Activated T-cell treated with anti-CD3 and anti-CD28 coated beads, Interleukin-2, amount 50 U/mL, for 72 hours (primary cell): ENCODE measurements around the gene ACAN. TPM values are rescaled to one million over a fixed set of nuclear protein-coding genes. Genes with fewer than 3 reads are reported as not detected.

Source experiments
- ATAC-seq, 2 donors: fragments of 150-1000 bp; cut with Tn5 transposase; replicated peaks in 1 of 2; 2 replicates each; pipeline ENCODE4 v1.10.0; 2021; ENCODE audit warnings: moderate library complexity in 2 of 2, mild to moderate bottlenecking in 1 of 2
- DNase-seq, 2 donors: peaks; one replicate each; pipeline ENCODE4 v3.0.0; 2021 to 2022; ENCODE audit warnings: mixed read lengths in 1 of 2
- H3K27ac Mint-ChIP-seq: one replicate; pipeline ENCODE4 v1.8.0; 2022; ENCODE audit warnings: mild to moderate bottlenecking, moderate library complexity, mixed read lengths
- H3K27me3 Mint-ChIP-seq: one replicate; pipeline ENCODE4 v1.8.0; 2022; ENCODE audit warnings: low read depth, mixed read lengths
- H3K36me3 Mint-ChIP-seq, 2 donors: one replicate each; pipeline ENCODE4 v1.8.0; 2022; ENCODE audit warnings: mixed read lengths in 2 of 2, mild to moderate bottlenecking in 1 of 2; ENCODE audit not compliant: insufficient read depth in 2 of 2
- H3K4me1 Mint-ChIP-seq: one replicate; pipeline ENCODE4 v1.8.0; 2022; ENCODE audit warnings: low read depth, mixed read lengths
- H3K4me3 Mint-ChIP-seq, 2 donors: one replicate each; pipeline ENCODE4 v1.8.0; 2022; ENCODE audit warnings: mild to moderate bottlenecking in 2 of 2, mixed read lengths in 2 of 2, moderate library complexity in 2 of 2
- H3K9me3 Mint-ChIP-seq, 2 donors: one replicate each; pipeline ENCODE4 v1.8.0; 2022; ENCODE audit warnings: mixed read lengths in 2 of 2
- total RNA-seq, 2 donors: library from RNA; stranded (reverse); gene quantifications; one replicate each; pipeline ENCODE4 v1.2.3, GENCODE V29; 2022

The ACAN gene
- total RNA-seq, 2 donors from 2014 or later, result not detected

DNA sequence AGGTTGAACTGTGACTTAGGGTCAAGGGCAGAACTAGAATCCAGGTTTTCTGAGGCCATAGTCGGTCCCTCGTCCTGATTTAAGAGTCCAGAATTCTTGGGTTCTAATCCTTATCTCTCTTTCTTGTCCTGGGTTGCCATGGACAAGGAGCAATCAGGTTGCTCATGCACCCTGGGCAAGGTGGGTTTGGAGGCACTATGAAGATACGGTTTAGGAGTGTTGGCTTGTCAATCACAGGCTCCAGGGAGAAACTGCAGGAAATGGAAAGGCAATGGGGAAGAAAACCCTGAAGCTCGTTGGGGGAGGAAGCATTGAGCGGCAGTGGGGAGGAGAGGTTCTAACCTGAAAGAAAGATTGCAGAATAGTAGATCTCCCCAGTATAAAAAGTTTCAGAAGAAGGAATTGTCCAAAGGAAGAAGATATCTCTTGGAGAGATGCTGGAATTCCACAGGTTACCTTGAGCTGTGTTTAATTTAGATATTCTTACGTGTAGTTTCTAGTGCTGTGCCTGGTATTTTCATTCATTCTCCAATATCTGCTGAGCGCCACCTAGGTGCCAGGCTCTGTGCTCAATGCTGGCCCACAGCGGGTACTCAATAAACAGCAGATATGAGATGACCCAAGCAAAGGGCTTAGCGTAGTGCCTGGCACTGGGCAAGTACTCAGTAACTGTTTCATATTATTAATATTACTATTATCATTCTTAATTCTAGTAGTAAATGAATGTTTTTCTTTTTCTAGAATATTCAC, 2.0 kb downstream of the ACAN start:
- DNase-seq (peak in 1 of 2 donors; percentile 15), ATAC-seq (no peak)
- Mint-ChIP-seq H3K4me1 (peaks cover 14% of the 10 kb centered on the region), H3K4me3 (no peak overlapping the region), H3K9me3 (no peaks in the 10 kb centered on the region), H3K36me3 (peaks cover 0 to 3% of the 10 kb centered on the region in 2 donors), H3K27ac (no peak overlapping the region), H3K27me3 (peaks cover 68% of the 10 kb centered on the region)

DNA sequence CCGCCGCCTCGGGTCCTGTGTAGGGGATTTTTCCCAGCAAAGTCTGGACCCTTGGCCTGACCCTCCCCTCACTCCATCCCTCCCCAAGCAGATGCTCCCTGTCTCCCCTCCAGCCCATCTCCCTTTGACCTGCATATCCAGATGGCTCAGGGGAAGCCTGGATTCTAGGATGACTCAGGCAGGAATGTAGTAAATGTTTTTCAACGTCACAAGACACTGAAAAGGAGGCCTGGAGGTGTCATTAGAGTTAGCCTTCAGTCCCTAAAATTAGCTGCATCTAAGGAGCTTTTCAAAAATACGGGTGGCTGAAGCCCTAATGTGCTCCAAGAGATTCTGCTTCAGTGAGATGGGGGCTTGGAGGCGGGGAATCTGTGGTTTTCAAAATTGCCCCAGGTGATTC, 7.2 kb downstream of the ACAN start:
- DNase-seq (no peak), ATAC-seq (no peak)
- peaks cover 44% of the 10 kb centered on the region for H3K27me3 Mint-ChIP-seq
- H3K9me3 Mint-ChIP-seq, result no peaks in the 10 kb centered on the region
- no peak overlapping the region for H3K27ac Mint-ChIP-seq
- no peaks in the 10 kb centered on the region for H3K4me1 Mint-ChIP-seq
- no peak overlapping the region for H3K4me3 Mint-ChIP-seq
- no peaks in the 10 kb centered on the region for H3K36me3 Mint-ChIP-seq

DNA sequence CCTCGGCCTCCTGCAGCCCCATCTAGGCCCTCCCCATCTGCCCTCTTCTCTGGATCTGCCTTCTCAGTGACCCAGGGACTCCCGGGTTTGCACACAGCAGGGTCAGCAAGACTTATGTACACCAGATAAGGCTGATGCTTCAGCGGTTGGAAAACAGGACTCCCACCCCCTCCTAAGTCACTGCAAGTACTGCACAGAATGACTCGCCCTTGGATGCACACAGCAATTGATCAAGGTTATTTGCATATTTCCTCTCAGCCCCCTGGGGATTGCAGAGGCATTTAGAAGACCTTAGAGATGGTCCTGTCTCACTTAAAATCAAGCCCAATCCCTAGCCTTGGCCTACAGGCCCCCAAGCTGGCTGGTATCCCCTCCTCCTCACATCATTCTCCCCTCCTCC, 8.9 kb downstream of the ACAN start:
- Mint-ChIP-seq H3K4me3 (no peak overlapping the region), H3K9me3 (no peaks in the 10 kb centered on the region), H3K27ac (no peak overlapping the region), H3K27me3 (peaks cover 39% of the 10 kb centered on the region), H3K36me3 (no peaks in the 10 kb centered on the region), H3K4me1 (no peaks in the 10 kb centered on the region)
- DNase-seq (no peak), ATAC-seq (no peak)

DNA sequence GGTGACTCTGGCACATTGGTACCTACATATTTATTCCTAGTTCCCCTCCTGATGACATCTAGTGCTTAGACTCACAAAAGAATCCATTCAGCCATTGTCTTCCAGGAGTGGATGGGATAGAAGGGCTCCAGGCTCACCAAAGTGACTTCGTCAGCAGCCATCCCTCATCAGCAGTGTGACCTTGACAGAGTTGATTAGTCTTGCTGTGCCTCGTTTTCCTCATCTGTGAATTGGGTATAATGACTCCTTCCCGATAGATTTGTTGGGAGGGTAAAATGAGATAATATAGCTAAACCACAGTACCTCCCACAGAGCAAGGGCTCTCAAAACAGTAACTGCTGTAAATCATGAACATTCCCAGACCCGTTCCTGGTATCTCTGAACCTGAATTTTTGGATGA, 10.7 kb downstream of the ACAN start:
- Mint-ChIP-seq H3K4me1 (no peaks in the 10 kb centered on the region), H3K27ac (no peak overlapping the region), H3K36me3 (no peaks in the 10 kb centered on the region), H3K4me3 (no peak overlapping the region), H3K27me3 (peaks cover 27% of the 10 kb centered on the region), H3K9me3 (no peaks in the 10 kb centered on the region)
- ATAC-seq (no peak), DNase-seq (no peak)

DNA sequence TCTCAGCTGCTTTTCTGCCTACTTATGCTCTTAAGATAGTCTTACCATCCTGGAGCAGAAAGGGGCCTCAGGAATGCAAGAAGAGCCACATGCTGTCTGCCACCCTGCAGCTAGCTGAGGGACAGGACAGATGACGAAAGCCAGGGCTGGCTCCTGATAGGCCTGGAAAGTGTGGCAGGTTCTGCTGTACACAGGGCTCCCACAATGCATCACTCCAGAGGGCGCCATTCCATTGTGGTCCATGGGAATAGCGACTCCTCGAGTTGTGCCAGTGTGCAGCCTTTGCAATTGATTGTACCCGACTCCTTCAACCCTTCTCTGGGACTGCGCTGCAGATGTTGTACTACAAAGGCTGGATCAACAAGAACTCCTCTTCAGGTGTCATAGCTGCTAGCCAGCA, 11.2 kb downstream of the ACAN start:
- Mint-ChIP-seq H3K27me3 (peaks cover 27% of the 10 kb centered on the region), H3K4me1 (no peaks in the 10 kb centered on the region), H3K27ac (no peak overlapping the region), H3K9me3 (no peaks in the 10 kb centered on the region), H3K4me3 (no peak overlapping the region), H3K36me3 (no peaks in the 10 kb centered on the region)
- ATAC-seq (no peak), DNase-seq (no peak)

DNA sequence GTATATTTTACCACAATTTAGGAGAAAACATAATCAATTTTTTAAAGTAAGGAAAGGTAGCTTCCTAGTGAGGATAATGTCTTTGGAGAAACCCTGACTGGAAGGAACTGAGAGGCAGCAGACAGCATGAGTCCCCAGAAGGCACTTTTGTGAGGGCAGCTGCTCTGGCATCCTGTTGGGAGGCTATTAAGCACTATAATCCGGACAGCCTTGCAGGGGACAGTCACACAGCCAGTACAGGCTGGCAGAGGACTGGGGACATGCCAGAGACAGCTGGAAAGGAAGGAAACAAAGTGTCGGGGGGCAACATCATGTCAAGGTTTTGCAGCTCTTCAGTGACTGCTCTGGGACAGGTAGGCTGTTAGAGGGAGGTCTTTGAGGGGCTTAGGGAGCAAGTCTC, 15.7 kb downstream of the ACAN start:
- H3K27me3 Mint-ChIP-seq, result peaks cover 13% of the 10 kb centered on the region

DNA sequence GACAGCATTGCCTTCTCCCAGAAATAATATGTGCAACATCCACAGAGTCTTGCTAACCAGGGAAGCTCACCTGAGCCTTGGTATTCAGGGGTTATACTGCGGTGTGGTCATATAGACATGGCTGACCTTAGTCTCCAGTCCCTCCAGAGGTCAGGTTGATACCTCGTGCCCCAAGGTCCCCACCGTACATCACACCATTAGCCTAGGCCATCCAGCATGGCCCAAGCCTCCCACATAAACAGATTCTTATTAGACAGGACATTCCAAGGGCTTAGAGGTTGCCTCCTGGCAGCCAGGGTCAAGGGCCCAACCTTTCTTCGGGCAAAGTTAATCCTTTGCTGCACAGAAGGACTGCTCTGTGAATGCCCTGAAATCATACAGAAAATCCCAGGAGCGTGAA, 18.8 kb downstream of the ACAN start:
- ATAC-seq, result no peak
- Mint-ChIP-seq H3K27ac (no peak overlapping the region), H3K27me3 (peaks cover 16% of the 10 kb centered on the region), H3K9me3 (no peaks in the 10 kb centered on the region), H3K36me3 (no peaks in the 10 kb centered on the region), H3K4me3 (no peak overlapping the region), H3K4me1 (no peaks in the 10 kb centered on the region)
- DNase-seq, result no peak

More for the DNA sequence above, 15.7 kb downstream of the ACAN start:
- H3K36me3 Mint-ChIP-seq, result no peaks in the 10 kb centered on the region
- no peak for DNase-seq
- no peak for ATAC-seq
- no peak overlapping the region for H3K4me3 Mint-ChIP-seq
- no peaks in the 10 kb centered on the region for H3K4me1 Mint-ChIP-seq
- H3K27ac Mint-ChIP-seq, result no peak overlapping the region
- no peaks in the 10 kb centered on the region for H3K9me3 Mint-ChIP-seq

DNA sequence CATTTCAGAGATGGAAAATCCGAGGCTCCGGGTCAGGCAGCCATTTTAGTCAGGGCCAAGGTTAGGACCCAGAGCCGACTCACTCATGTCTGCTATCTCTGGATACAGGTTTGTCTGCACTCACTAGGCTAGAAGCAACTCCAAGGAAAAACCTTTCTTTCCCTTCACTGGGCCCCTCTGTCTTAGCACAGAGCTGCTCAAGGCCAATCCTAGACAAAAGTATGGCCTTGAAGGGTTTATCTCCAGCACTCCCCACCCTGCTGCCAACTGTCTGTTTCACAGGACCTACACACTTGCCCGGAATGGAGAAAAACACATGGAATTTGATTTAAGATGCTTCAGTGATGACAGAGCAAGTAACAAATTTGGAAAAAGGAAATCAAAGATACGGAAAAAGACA, 25.6 kb downstream of the ACAN start:
- DNase-seq (no peak), ATAC-seq (no peak)
- Mint-ChIP-seq H3K4me3 (no peak overlapping the region), H3K36me3 (no peaks in the 10 kb centered on the region), H3K4me1 (peaks cover under 1% of the 10 kb centered on the region), H3K27ac (no peak overlapping the region), H3K27me3 (peaks cover 9% of the 10 kb centered on the region), H3K9me3 (no peaks in the 10 kb centered on the region)

DNA sequence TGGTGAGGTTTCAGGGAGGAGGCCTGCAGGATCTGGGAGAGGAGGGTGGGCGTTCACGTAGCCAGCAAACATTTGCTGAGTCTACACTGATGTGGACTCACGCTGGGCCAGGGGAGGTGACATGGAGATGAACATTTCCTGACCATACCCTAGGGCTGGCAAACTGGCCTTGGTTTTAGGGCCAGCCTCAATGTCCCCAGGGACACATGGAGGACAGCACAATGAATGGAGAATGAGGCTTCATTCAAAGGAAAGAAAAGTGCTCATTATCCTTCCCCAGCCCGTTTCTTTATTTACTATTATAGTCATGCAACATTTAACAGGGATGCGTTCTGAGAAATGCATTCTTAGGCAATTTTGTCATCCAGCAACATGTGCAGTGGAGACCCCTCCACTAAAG, 26.8 kb downstream of the ACAN start:
- no peak overlapping the region for H3K27ac Mint-ChIP-seq
- peaks cover 9% of the 10 kb centered on the region for H3K27me3 Mint-ChIP-seq
- no peaks in the 10 kb centered on the region for H3K9me3 Mint-ChIP-seq
- no peak for ATAC-seq
- no peaks in the 10 kb centered on the region for H3K36me3 Mint-ChIP-seq
- DNase-seq, result no peak
- H3K4me3 Mint-ChIP-seq, result no peak overlapping the region
- H3K4me1 Mint-ChIP-seq, result peaks cover 10% of the 10 kb centered on the region

DNA sequence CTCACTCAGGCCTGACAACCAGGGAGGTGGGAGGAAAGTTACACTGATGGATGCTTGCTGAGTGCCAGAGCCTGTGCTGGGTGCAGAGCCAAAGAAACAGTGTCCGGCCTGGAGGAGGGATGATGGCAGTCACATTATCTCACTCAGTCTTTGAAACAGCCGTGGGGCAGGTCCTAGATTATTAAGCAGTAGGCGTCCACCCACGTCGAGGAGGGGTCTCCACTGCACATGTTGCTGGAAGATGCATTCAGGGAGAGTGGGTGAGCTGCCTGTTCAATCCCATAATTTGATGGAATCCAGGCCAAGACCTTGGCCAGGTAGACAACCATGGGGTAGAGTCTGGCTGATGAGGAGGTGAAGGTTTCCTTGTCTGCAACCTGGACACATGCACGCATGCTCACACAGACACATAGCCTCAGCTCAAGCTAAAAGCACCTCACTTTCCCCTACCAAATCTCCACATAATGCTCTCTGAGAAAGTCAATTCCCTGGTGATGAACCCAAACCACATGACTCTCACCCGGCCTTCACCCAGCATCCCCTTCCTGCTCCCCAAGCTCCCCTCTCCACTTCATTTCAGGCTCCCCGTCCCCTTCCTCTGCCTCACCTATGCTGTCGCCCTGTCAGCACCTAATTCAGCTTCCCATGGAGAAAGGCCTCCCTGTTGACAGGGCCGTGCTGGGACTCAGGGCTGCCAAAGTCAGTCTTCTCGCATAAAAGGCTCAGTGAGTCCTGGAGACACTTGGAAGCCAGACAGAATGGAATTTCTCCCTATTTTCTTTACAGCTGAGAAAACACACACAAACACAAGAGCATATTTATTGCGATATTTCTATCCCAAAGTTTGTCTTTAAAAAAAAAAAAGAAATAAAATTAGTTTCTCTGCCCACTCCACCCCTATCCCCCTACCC, 29.8 kb downstream of the ACAN start:
- H3K4me1 Mint-ChIP-seq, result peaks cover 10% of the 10 kb centered on the region
- no peak for DNase-seq
- H3K36me3 Mint-ChIP-seq, result no peaks in the 10 kb centered on the region
- H3K27me3 Mint-ChIP-seq, result no peaks in the 10 kb centered on the region
- no peak for ATAC-seq
- no peak overlapping the region for H3K27ac Mint-ChIP-seq
- H3K4me3 Mint-ChIP-seq, result no peak overlapping the region
- H3K9me3 Mint-ChIP-seq, result no peaks in the 10 kb centered on the region

DNA sequence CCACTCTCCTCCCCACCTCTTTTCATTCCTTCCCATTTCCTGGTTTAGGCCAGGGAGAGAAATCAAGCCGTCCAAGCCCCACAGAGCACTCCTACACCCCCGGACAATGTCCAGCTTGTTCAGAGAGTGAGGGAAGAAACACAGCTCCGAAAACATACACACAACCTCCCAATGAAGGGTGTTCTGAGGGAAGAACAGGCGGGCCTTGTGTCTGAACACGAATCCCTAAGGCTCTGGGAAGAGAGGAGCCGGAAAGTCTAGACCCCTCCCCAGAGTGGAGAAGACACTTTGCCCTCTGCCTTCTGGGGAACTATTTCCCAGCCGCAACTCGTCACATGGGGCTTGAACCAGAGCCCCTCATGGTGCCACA, 30.5 kb downstream of the ACAN start:
- Mint-ChIP-seq H3K9me3 (no peaks in the 10 kb centered on the region), H3K27me3 (no peaks in the 10 kb centered on the region), H3K4me1 (peaks cover 10% of the 10 kb centered on the region), H3K36me3 (no peaks in the 10 kb centered on the region), H3K27ac (no peak overlapping the region), H3K4me3 (no peak overlapping the region)
- no peak for ATAC-seq
- no peak for DNase-seq

DNA sequence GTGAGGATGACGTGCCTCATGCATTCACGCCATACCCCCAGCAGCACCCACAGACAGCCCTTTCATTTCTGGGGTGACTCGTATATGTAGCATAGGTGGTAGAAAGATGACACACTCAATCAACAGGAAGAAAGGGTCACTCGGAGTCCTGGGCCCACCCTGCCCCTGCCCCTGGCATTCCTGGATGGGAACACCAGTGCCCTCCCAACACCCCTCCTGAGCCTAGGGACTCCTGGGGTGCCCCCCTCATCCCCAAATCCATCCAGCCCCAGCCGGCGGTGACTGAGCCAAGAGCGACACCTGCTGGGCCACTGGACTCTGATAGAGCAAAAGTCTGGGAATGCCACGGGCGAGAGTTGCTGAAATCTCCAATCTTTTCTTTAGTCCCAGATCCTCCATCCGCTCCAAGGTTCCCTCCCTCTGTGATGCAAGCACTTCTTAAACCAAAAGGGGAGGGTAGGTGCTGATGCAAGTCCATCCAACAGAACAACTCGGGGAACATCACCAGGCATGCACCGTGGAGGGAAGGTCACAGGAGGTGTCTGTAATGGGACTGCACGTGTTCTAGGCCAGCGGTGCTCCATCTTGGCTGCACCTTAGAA, 31.1 kb downstream of the ACAN start:
- Mint-ChIP-seq H3K36me3 (no peaks in the 10 kb centered on the region), H3K4me1 (peaks cover 10% of the 10 kb centered on the region), H3K4me3 (no peak overlapping the region), H3K27me3 (peaks cover 3% of the 10 kb centered on the region), H3K27ac (no peak overlapping the region), H3K9me3 (no peaks in the 10 kb centered on the region)
- DNase-seq (peak; percentile 5 to 7), ATAC-seq (peak; percentile 70 to 82)

DNA sequence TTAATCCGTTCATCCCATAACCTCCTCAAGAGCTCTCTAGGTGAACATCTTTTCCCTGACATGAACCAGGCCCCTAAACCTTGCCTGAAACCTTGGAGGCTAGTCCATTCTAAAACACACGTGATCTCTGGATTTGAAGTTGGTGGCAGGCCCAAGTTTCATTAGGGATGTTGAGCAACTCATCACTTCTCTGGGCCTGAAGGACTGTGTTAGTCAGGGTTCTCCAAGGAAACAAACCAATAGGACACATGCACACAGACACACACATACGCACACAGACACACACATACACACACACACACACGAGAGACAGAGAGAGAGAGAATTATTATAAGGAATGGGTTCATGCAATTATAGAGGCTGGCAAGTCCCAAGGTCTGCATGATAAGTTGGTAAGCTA, 31.9 kb downstream of the ACAN start:
- no peak overlapping the region for H3K27ac Mint-ChIP-seq
- no peaks in the 10 kb centered on the region for H3K9me3 Mint-ChIP-seq
- peaks cover 5% of the 10 kb centered on the region for H3K27me3 Mint-ChIP-seq
- ATAC-seq (no peak), DNase-seq (no peak)
- no peaks in the 10 kb centered on the region for H3K36me3 Mint-ChIP-seq
- no peak overlapping the region for H3K4me3 Mint-ChIP-seq
- peaks cover 10% of the 10 kb centered on the region for H3K4me1 Mint-ChIP-seq
